ENCODE results near the gene WDR5B.
"Not testable (repeated sequence)": the region's sequence is repeated elsewhere in the genome, so short reads cannot be mapped to it uniquely, and the experiment has no call there.

Gene WDR5B

GRCh38 chr3:122415762-122416654 lies at the start of gene WDR5B:
TSS of gene WDR5B (minus strand) at chr3:122416062. CDS start at chr3:122415528, 534 bp downstream.
- Histone ChIP-seq H3K36me3 (ENCODE audit: control insufficient read depth in 2 of 2, insufficient read depth in 2 of 2, low read length in 2 of 2) (peaks cover 9 to 13% of the 10 kb centered on the region in 2 donors), H3K27me3 (ENCODE audit: control insufficient read depth in 2 of 2, insufficient read depth in 2 of 2, low read length in 2 of 2) (no peaks in the 10 kb centered on the region), H3K4me1 (ENCODE audit: control insufficient read depth in 2 of 2, insufficient read depth in 2 of 2, low read length in 2 of 2) (peaks cover 11 to 16% of the 10 kb centered on the region in 2 donors), H3K27ac (ENCODE audit: low read depth in 2 of 2, low read length in 2 of 2) (peak within 1 kb of the TSS; percentile 94 to 96), H3K9ac (ENCODE audit: low read depth in 1 of 2, low read length in 2 of 2) (peak within 1 kb of the TSS; percentile 85 to 97), H3K4me3 (ENCODE audit: low read length in 2 of 2) (peak within 1 kb of the TSS; percentile 85 to 98), H3K9me3 (ENCODE audit: control insufficient read depth in 2 of 2, low read length in 2 of 2) (no peaks in the 10 kb centered on the region)

GRCh38 chr3:122464659-122465058 lies 48.8 kb upstream of the WDR5B start:
- peaks cover 6 to 12% of the 10 kb centered on the region in 2 donors for H3K36me3 ChIP-seq (ENCODE audit: control insufficient read depth in 2 of 2, insufficient read depth in 2 of 2, low read length in 2 of 2)
- no peaks in the 10 kb centered on the region for H3K4me1 ChIP-seq (ENCODE audit: control insufficient read depth in 2 of 2, insufficient read depth in 2 of 2, low read length in 2 of 2)
- H3K27me3 ChIP-seq (ENCODE audit: control insufficient read depth in 2 of 2, insufficient read depth in 2 of 2, low read length in 2 of 2): no peaks in the 10 kb centered on the region
- H3K9me3 ChIP-seq (ENCODE audit: control insufficient read depth in 2 of 2, low read length in 2 of 2): no peaks in the 10 kb centered on the region
- H3K27ac ChIP-seq (ENCODE audit: low read depth in 2 of 2, low read length in 2 of 2): no peak overlapping the region
- no peak overlapping the region for H3K9ac ChIP-seq (ENCODE audit: low read depth in 1 of 2, low read length in 2 of 2)
- H3K4me3 ChIP-seq (ENCODE audit: low read length in 2 of 2): no peak overlapping the region

- Histone ChIP-seq H3K9me3 (ENCODE audit: control insufficient read depth in 2 of 2, low read length in 2 of 2) (no peaks in the 10 kb centered on the region), H3K36me3 (ENCODE audit: control insufficient read depth in 2 of 2, insufficient read depth in 2 of 2, low read length in 2 of 2) (peaks cover 16 to 26% of the 10 kb centered on the region in 2 donors), H3K27me3 (ENCODE audit: control insufficient read depth in 2 of 2, insufficient read depth in 2 of 2, low read length in 2 of 2) (no peaks in the 10 kb centered on the region), H3K4me3 (ENCODE audit: low read length in 2 of 2) (no peak overlapping the region), H3K9ac (ENCODE audit: low read depth in 1 of 2, low read length in 2 of 2) (no peak overlapping the region), H3K27ac (ENCODE audit: low read depth in 2 of 2, low read length in 2 of 2) (no peak overlapping the region), H3K4me1 (ENCODE audit: control insufficient read depth in 2 of 2, insufficient read depth in 2 of 2, low read length in 2 of 2) (no peaks in the 10 kb centered on the region)
Measured at GRCh38 chr3:122462406-122462805, 46.5 kb upstream of the WDR5B start.

GRCh38 chr3:122461806-122462205 lies 45.9 kb upstream of the WDR5B start:
- Histone ChIP-seq H3K9ac (ENCODE audit: low read depth in 1 of 2, low read length in 2 of 2) (no peak overlapping the region), H3K4me3 (ENCODE audit: low read length in 2 of 2) (no peak overlapping the region), H3K4me1 (ENCODE audit: control insufficient read depth in 2 of 2, insufficient read depth in 2 of 2, low read length in 2 of 2) (no peaks in the 10 kb centered on the region), H3K36me3 (ENCODE audit: control insufficient read depth in 2 of 2, insufficient read depth in 2 of 2, low read length in 2 of 2) (peaks cover 16 to 28% of the 10 kb centered on the region in 2 donors), H3K27ac (ENCODE audit: low read depth in 2 of 2, low read length in 2 of 2) (no peak overlapping the region), H3K9me3 (ENCODE audit: control insufficient read depth in 2 of 2, low read length in 2 of 2) (no peaks in the 10 kb centered on the region), H3K27me3 (ENCODE audit: control insufficient read depth in 2 of 2, insufficient read depth in 2 of 2, low read length in 2 of 2) (no peaks in the 10 kb centered on the region)

GRCh38 chr3:122458992-122459391 lies 43.1 kb upstream of the WDR5B start:
- H3K27ac ChIP-seq (ENCODE audit: low read depth in 2 of 2, low read length in 2 of 2): no peak overlapping the region
- H3K4me3 ChIP-seq (ENCODE audit: low read length in 2 of 2): no peak overlapping the region
- no peaks in the 10 kb centered on the region for H3K4me1 ChIP-seq (ENCODE audit: control insufficient read depth in 2 of 2, insufficient read depth in 2 of 2, low read length in 2 of 2)
- H3K27me3 ChIP-seq (ENCODE audit: control insufficient read depth in 2 of 2, insufficient read depth in 2 of 2, low read length in 2 of 2): no peaks in the 10 kb centered on the region
- H3K9ac ChIP-seq (ENCODE audit: low read depth in 1 of 2, low read length in 2 of 2): no peak overlapping the region
- H3K36me3 ChIP-seq (ENCODE audit: control insufficient read depth in 2 of 2, insufficient read depth in 2 of 2, low read length in 2 of 2): peaks cover 16 to 24% of the 10 kb centered on the region in 2 donors
- H3K9me3 ChIP-seq (ENCODE audit: control insufficient read depth in 2 of 2, low read length in 2 of 2): no peaks in the 10 kb centered on the region

GRCh38 chr3:122457706-122458105 lies 41.8 kb upstream of the WDR5B start:
- no peaks in the 10 kb centered on the region for H3K4me1 ChIP-seq (ENCODE audit: control insufficient read depth in 2 of 2, insufficient read depth in 2 of 2, low read length in 2 of 2)
- H3K27me3 ChIP-seq (ENCODE audit: control insufficient read depth in 2 of 2, insufficient read depth in 2 of 2, low read length in 2 of 2): no peaks in the 10 kb centered on the region
- H3K9ac ChIP-seq (ENCODE audit: low read depth in 1 of 2, low read length in 2 of 2): no peak overlapping the region
- no peaks in the 10 kb centered on the region for H3K9me3 ChIP-seq (ENCODE audit: control insufficient read depth in 2 of 2, low read length in 2 of 2)
- peaks cover 20 to 34% of the 10 kb centered on the region in 2 donors for H3K36me3 ChIP-seq (ENCODE audit: control insufficient read depth in 2 of 2, insufficient read depth in 2 of 2, low read length in 2 of 2)
- H3K4me3 ChIP-seq (ENCODE audit: low read length in 2 of 2): no peak overlapping the region
- no peak overlapping the region for H3K27ac ChIP-seq (ENCODE audit: low read depth in 2 of 2, low read length in 2 of 2)

GRCh38 chr3:122456074-122456473 lies 40.2 kb upstream of the WDR5B start:
- no peak overlapping the region for H3K9ac ChIP-seq (ENCODE audit: low read depth in 1 of 2, low read length in 2 of 2)
- no peaks in the 10 kb centered on the region for H3K4me1 ChIP-seq (ENCODE audit: control insufficient read depth in 2 of 2, insufficient read depth in 2 of 2, low read length in 2 of 2)
- H3K27me3 ChIP-seq (ENCODE audit: control insufficient read depth in 2 of 2, insufficient read depth in 2 of 2, low read length in 2 of 2): no peaks in the 10 kb centered on the region
- no peak overlapping the region for H3K4me3 ChIP-seq (ENCODE audit: low read length in 2 of 2)
- H3K9me3 ChIP-seq (ENCODE audit: control insufficient read depth in 2 of 2, low read length in 2 of 2): no peaks in the 10 kb centered on the region
- peaks cover 24 to 39% of the 10 kb centered on the region in 2 donors for H3K36me3 ChIP-seq (ENCODE audit: control insufficient read depth in 2 of 2, insufficient read depth in 2 of 2, low read length in 2 of 2)
- no peak overlapping the region for H3K27ac ChIP-seq (ENCODE audit: low read depth in 2 of 2, low read length in 2 of 2)

- no peak overlapping the region for H3K9ac ChIP-seq (ENCODE audit: low read depth in 1 of 2, low read length in 2 of 2)
- H3K4me3 ChIP-seq (ENCODE audit: low read length in 2 of 2): no peak overlapping the region
- no peaks in the 10 kb centered on the region for H3K27me3 ChIP-seq (ENCODE audit: control insufficient read depth in 2 of 2, insufficient read depth in 2 of 2, low read length in 2 of 2)
- H3K27ac ChIP-seq (ENCODE audit: low read depth in 2 of 2, low read length in 2 of 2): no peak overlapping the region
- H3K9me3 ChIP-seq (ENCODE audit: control insufficient read depth in 2 of 2, low read length in 2 of 2): no peaks in the 10 kb centered on the region
- H3K4me1 ChIP-seq (ENCODE audit: control insufficient read depth in 2 of 2, insufficient read depth in 2 of 2, low read length in 2 of 2): no peaks in the 10 kb centered on the region
- peaks cover 27 to 29% of the 10 kb centered on the region in 2 donors for H3K36me3 ChIP-seq (ENCODE audit: control insufficient read depth in 2 of 2, insufficient read depth in 2 of 2, low read length in 2 of 2)
Measured at GRCh38 chr3:122451371-122451770, 35.5 kb upstream of the WDR5B start.

- not testable (repeated sequence) for H3K27ac ChIP-seq (ENCODE audit: low read depth in 2 of 2, low read length in 2 of 2); H3K9ac ChIP-seq (ENCODE audit: low read depth in 1 of 2, low read length in 2 of 2); H3K4me3 ChIP-seq (ENCODE audit: low read length in 2 of 2); H3K4me1 ChIP-seq (ENCODE audit: control insufficient read depth in 2 of 2, insufficient read depth in 2 of 2, low read length in 2 of 2); H3K27me3 ChIP-seq (ENCODE audit: control insufficient read depth in 2 of 2, insufficient read depth in 2 of 2, low read length in 2 of 2); H3K9me3 ChIP-seq (ENCODE audit: control insufficient read depth in 2 of 2, low read length in 2 of 2)
- peaks cover 27 to 39% of the 10 kb centered on the region in 2 donors for H3K36me3 ChIP-seq (ENCODE audit: control insufficient read depth in 2 of 2, insufficient read depth in 2 of 2, low read length in 2 of 2)
Measured at GRCh38 chr3:122448218-122448617, 32.4 kb upstream of the WDR5B start.

- H3K4me1 ChIP-seq (ENCODE audit: control insufficient read depth in 2 of 2, insufficient read depth in 2 of 2, low read length in 2 of 2); H3K27me3 ChIP-seq (ENCODE audit: control insufficient read depth in 2 of 2, insufficient read depth in 2 of 2, low read length in 2 of 2); H3K27ac ChIP-seq (ENCODE audit: low read depth in 2 of 2, low read length in 2 of 2); H3K9me3 ChIP-seq (ENCODE audit: control insufficient read depth in 2 of 2, low read length in 2 of 2); H3K9ac ChIP-seq (ENCODE audit: low read depth in 1 of 2, low read length in 2 of 2); H3K4me3 ChIP-seq (ENCODE audit: low read length in 2 of 2): not testable (repeated sequence)
- peaks cover 32% of the 10 kb centered on the region in 2 donors for H3K36me3 ChIP-seq (ENCODE audit: control insufficient read depth in 2 of 2, insufficient read depth in 2 of 2, low read length in 2 of 2)
Measured at GRCh38 chr3:122444491-122444887, 28.6 kb upstream of the WDR5B start.
